ENCODE results near the gene TP53I3. TPM values are rescaled to one million over a fixed set of nuclear protein-coding genes. Genes with fewer than 3 reads are reported as not detected.

The TP53I3 gene
- total and polyA plus RNA-seq, 2 of the 4 experiments (the other 2 are of a cell fraction) = 25.5 to 42.2 TPM

DNA sequence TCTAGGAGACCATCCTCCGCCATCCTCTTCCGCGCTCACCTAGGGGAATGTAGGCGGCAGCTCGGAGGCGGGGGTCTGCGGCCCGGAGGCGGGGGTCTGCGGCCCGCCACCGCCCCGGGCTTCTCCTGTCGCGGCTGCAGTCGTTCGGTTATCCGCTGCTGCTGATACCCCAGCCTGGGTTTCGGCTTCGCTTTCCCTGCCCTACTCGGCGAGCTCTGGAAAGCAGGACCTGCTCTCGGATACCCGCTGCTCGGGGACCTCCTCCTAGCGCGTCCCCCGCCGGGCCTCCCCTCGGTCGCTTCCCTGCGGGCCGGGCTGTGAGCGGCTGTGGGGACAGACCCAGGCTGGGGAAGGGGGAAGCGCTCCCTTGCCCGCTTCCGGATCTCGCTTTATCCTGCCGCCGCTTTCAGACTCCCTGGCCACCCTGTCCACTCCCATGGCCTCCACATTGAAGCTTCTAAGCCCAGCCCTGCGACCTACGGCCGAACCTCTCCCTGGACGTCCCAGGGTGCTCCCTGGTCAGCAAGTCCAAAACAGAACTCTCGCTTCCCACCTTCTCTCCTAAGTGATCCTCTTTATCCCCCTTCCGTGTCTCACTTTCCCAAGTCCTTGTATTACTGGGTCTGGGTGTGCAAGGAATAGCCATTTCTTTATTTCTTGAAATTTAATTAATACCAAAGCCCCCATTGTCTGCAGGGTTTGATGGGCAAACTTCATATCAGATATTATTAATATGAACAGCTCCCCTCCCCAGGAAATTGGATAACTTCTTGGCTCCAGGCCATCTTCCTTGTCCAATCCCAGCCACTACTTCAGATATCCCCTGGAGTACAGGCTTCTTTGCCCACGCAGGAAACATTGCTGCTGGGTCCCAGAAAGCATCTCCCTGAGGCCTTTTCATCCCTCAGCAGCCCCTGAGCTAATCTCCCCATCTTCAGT lies 34.3 kb downstream of the TP53I3 start (continued):
- TF ChIP-seq MAFK (IDR thresholded peaks at IDR 0.05; ENCODE audit: low read depth, low read length) (no peak), CEBPB (IDR thresholded peaks at IDR 0.05; ENCODE audit: low read depth, low read length) (no peak)

DNA sequence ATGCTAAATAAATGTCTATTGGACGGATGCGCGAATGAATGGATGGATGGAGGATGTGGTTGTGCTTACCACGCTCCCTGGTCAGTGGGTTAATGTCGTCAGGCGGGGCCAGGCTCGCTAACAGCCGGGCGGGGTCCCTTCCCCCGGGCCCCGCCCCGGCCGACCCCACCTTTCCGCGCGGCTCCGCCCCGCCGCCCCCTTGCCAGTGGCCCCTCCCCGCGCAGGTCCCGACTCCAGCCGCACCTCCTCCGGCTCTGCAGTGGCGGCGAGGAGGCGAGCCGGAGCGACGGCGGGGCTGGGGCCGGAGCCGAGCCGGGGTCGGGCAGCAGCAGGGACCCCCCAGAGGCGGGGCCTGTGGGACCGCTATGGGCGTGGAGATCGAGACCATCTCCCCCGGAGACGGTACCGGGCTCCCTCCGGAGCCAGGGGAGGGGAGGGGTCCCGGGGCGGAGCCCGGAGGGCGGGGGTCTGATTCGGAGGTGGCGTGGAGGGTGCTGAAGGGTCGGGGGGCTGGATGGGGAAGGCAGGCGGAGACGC lies 35.1 kb downstream of the TP53I3 start, which contains the start of gene FKBP1B:
TSS of gene FKBP1B (plus strand) at position 257 of the 537 bp plus-strand sequence. CDS start at position 366, 109 bp downstream.
- Histone ChIP-seq H3K4me1 (ENCODE audit: control insufficient read depth, insufficient read depth, low read length) (no peaks in the 10 kb centered on the region), H3K9me3 (ENCODE audit: control insufficient read depth, insufficient read depth, low read length) (no peaks in the 10 kb centered on the region), H4K8ac (ENCODE audit: low read depth in 2 of 2, low read length in 2 of 2) (peak within 1 kb of the TSS; percentile 72 to 92; a peak in 3 of 4 replicates), H3K27ac (ENCODE audit: insufficient read depth, low read length) (no peak within 1 kb of the TSS; the same call in 1 of the 2 replicates), H2AFZ (replicated peaks; ENCODE audit: low read length, poor library complexity) (peak within 1 kb of the TSS; percentile 95), H3K4me2 (ENCODE audit: low read depth, low read length) (peak within 1 kb of the TSS; percentile 99), H3K36me3 (ENCODE audit: control insufficient read depth, insufficient read depth, low read length) (no peaks in the 10 kb centered on the region), H3K14ac (replicated peaks; ENCODE audit: low read depth, low read length) (peak within 1 kb of the TSS; percentile 62; the same call in 1 of the 2 replicates), H4K91ac (ENCODE audit: insufficient read depth, low read depth, low read length) (0 out of 2 replicates have a peak within 1 kb of the TSS, but pooled peaks have one; percentile 34), H2BK20ac (ENCODE audit: low read depth, low read length) (no peak within 1 kb of the TSS), H3K79me1 (ENCODE audit: low read depth in 1 of 2, low read length in 2 of 2) (peaks cover 8 to 16% of the 10 kb centered on the region in 2 experiments; a peak in 3 of 4 replicates), H4K5ac (ENCODE audit: low read depth, low read length) (peak within 1 kb of the TSS; percentile 57; the same call in 1 of the 2 replicates), H3K9ac (ENCODE audit: low read depth, low read length) (peak within 1 kb of the TSS; percentile 53), H3K4me3 (ENCODE audit: insufficient read depth, low read depth, low read length) (peak within 1 kb of the TSS; percentile 84), H3K23ac (ENCODE audit: low read depth, low read length) (peak within 1 kb of the TSS; percentile 77), H3K56ac (ENCODE audit: extremely low read depth, insufficient read depth, low read length) (no peak within 1 kb of the TSS), H3K18ac (ENCODE audit: low read depth, low read length) (peak within 1 kb of the TSS; percentile 54; the same call in 1 of the 2 replicates), H3K4ac (ENCODE audit: low read depth, low read length) (peak within 1 kb of the TSS; percentile 56), H2BK5ac (ENCODE audit: low read depth, low read length, poor library complexity, severe bottlenecking) (no peak within 1 kb of the TSS), H2BK120ac (ENCODE audit: low read depth, low read length) (no peak within 1 kb of the TSS), H2AK9ac (replicated peaks; ENCODE audit: low read depth, low read length, poor library complexity) (peak within 1 kb of the TSS; percentile 74), H2AK5ac (ENCODE audit: low read depth, low read length) (peak within 1 kb of the TSS; percentile 69), H3K27me3 (ENCODE audit: control insufficient read depth, insufficient read depth, low read length) (no peaks in the 10 kb centered on the region), H2BK15ac (ENCODE audit: low read depth, low read length) (no peak within 1 kb of the TSS), H3K9me1 (ENCODE audit: insufficient read depth, low read length) (peaks cover 8% of the 10 kb centered on the region), H4K20me1 (ENCODE audit: insufficient read depth, low read length) (no peaks in the 10 kb centered on the region)
- ChIA-PET CTCF (interaction anchor here (0.6 kb wide), 1 partner anchor 70 kb away, joined by 3 read pairs; no protein-coding TSS in a partner anchor), POLR2A (ENCODE audit: unreplicated experiment) (no interaction called here)
- intact Hi-C loops (cut with micrococcal nuclease) (loop anchor here (10.0 kb wide), 1 partner anchor 105 kb away; the partner anchor contains the start of gene UBXN2A), in situ Hi-C loops (cut with MboI; ENCODE audit: low sequenced_read_pairs) (no loop called here), dilution Hi-C loops (cut with HindIII; ENCODE audit: low sequenced_read_pairs, unreplicated experiment) (no loop called here)
- TF ChIP-seq MAZ (IDR thresholded peaks at IDR 0.05; ENCODE audit: borderline replicate concordance, low read depth, low read length) = 0 out of 2 replicates have a peak, but pooled peaks have one; percentile 31
- TF ChIP-seq, protein P1, sequence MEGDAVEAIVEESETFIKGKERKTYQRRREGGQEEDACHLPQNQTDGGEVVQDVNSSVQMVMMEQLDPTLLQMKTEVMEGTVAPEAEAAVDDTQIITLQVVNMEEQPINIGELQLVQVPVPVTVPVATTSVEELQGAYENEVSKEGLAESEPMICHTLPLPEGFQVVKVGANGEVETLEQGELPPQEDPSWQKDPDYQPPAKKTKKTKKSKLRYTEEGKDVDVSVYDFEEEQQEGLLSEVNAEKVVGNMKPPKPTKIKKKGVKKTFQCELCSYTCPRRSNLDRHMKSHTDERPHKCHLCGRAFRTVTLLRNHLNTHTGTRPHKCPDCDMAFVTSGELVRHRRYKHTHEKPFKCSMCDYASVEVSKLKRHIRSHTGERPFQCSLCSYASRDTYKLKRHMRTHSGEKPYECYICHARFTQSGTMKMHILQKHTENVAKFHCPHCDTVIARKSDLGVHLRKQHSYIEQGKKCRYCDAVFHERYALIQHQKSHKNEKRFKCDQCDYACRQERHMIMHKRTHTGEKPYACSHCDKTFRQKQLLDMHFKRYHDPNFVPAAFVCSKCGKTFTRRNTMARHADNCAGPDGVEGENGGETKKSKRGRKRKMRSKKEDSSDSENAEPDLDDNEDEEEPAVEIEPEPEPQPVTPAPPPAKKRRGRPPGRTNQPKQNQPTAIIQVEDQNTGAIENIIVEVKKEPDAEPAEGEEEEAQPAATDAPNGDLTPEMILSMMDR (conservative IDR thresholded peaks at IDR 0.05; ENCODE audit: low read depth, low read length) = no peak
- DNase-seq (peak; percentile 45), ATAC-seq (ENCODE audit: low read depth) (peak; percentile 48)
- 0% methylated on average over 2 of the region's 52 CpGs; no CpG with 5 or more reads in 1 of the 2 experiments for WGBS, 2 experiments (ENCODE audit: extremely low coverage in 2 of 2, insufficient read length in 1 of 2)
- no TSS peak for BruUV-seq (replicated peaks)
